ENCODE data around the gene DERL3.

Gene DERL3

DNA sequence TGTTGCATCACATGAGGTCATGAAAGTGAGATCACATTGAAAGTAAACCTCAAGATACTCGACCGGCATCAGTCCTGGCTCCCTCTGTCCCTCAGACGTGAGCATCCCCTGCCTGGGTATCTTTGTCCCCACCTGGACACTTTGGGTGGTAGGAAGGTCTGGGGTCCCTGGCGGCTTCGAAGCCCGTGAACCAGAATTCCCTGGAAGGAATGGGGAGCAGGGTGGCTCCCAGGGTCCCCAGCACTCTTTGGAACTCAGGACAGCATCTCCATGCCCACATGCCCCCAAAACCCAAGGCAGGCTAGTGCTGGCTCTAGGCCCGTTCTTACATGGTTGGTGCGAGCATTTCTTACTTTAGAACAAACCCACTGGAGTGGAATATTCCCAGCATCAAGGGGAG lies 7.5 kb downstream of the DERL3 start:
- no peak for DNase-seq (ENCODE audit: low read depth)

DNA sequence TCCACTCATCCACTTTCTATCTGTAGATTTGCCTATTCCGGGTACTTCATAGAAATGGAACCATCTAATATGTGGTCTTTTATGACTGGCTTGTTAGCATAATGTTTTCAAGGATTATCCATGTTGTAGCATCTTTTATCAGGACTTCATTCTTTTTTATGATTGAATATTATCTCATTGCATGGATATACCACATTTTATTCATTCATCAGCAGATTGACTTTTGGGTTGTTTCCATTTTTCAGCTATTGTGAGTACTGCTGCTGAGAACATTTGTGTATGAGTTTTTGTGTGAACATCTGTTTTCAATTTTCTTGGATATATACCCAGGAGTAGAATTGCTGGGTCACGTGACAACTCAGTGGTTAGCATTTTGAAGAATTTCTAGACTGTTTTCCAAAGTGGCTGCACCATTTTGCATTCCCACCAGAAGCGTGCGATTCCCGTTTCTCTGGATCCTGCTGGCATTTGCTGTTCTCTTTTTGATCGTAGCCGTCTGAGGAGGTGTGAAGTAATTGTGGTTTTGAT lies 8.9 kb downstream of the DERL3 start:
- no peak for DNase-seq (ENCODE audit: low read depth)

DNA sequence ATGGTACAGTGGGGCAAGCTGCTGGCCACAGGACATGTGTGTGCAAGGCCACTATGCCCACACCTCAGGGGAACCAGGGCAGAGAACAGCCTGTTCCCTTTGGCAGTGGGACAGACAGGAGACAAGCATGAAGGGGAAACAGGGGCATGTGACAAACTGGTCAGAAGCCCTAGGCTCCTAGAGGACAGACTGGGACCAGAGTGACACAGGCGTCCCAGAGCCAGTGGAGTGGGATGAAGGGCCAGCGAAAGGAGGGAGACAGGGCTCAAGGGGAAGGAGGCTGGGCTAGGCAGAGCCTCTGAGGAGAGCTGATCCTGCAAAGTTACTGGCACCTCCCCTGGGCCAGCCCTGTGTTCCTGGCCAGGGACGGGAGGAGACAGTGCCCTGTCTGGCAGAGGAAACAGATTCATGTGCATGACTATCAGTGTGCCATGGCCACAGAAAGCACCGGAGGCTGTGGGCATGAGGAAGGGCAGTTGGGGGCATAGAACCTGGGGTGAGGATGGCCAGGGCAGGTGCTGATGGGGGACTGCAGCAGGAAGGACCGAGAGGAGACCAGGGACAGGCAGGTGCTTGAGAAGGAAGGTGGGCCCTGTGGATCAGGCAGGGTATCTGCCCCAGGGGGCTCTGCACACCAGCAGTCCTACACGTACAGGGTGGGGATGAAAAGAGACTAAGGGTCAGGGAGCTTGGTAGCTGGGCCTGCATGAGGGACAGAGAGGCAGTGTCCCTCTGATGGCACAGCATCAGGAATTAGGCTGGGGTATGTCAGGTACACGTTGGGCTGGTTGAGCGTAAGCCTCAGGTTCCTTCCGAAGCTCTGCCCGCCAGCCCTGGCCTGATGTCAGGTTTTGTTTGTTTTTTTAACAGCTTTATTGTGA lies 9.8 kb downstream of the DERL3 start:
- DNase-seq (ENCODE audit: low read depth), result no peak

DNA sequence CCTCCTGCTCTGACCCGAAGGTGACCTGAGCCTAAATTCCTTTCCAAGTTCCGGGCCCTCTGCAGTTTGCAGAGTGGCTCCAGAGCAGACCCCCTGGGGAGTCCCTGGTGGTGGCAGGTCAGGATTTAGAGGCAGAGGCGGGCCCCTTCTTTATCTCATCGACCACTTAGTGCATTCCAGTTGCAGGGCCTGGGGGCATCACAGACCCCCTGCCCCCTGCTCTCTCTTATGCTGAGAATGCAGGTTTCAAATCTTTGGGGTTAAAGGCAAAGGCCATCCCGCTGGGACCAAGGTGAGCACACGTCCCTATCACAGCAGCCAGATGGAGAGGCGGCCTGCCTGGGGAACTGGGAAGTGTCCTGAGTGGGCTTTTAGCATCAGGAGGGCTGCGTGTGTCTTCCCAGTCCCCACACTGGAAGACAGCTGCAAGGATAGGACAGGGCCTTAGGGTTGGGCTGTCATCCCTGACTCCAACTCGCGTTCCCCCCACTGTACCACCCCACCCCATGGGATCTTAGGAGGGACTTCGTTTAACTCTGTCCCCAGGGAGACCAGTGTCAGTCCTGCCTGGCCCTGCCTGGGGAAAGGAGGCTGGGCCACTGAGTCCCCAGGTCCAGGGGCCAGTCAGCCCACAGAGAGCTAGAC lies 11.3 kb downstream of the DERL3 start:
- DNase-seq (ENCODE audit: low read depth), result no peak

DNA sequence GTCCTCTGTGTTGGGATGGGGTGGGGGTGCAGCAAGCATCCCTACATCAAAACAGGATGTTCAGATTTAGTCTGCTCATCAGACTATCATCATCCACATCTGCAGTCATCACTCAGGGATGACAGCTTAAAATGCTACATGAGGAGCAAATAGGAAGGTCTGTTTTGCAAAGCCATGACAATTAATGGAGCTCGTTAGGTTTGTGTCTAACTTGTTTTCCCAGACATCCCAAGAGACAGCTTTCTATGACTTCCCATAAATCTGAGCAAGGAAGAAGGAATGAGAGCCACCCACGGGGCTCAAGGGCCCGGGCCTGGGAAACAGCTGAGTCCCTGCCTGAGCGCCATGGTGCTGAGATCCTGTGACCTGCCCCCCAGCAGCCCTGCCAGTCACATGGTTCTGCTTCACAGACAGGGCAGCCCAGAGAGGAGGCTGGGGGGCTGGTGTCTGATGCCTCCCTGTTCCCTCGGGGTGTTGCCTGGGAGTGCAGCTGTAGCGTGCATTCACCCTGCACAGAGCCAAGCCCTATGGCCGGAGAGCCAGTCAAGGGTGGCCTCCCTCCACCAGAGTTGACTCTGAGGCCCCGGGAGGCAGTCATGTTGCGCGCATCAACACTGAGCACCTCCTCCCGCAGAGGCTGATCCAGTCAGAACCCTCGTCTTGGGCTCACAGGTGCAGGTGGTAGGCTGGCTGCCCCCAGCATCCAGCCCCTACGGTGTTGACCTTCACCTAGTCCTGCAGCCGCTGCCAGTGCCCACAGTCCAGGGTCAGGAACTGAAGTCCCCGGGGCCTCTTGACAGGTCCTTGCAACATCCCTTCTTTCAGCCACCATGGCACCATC lies 12.1 kb downstream of the DERL3 start:
- DNase-seq (ENCODE audit: low read depth), result no peak

DNA sequence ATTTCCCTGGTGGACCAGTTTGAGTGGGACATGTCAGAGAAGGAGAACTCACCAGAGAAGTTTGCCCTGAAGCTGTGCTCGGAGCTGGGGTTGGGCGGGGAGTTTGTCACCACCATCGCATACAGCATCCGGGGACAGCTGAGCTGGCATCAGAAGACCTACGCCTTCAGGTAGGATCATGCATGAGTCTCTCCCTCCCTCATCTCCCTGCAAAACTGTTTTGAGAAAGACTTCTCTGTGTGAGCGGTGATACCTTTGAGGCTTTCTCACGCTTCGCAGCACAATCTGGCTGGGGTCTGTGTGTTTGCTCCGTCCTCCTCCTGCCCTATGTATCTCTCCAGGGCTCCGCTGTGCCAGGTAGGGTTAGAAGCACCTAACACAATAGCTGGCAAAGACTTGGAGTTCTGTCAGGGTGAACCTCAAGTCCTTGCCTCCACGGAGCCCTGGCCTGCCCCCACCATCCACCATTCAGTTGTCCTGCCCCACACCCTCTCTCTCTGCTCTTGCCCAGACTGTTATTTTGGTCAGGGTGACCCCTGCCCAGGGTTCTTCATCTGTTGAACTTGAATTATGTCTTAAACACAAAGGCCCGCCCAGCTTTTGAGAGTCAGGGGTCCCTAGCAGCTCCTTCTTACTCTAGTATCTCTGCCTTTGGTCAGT lies 13.4 kb downstream of the DERL3 start:
- no peak for DNase-seq (ENCODE audit: low read depth)

DNA sequence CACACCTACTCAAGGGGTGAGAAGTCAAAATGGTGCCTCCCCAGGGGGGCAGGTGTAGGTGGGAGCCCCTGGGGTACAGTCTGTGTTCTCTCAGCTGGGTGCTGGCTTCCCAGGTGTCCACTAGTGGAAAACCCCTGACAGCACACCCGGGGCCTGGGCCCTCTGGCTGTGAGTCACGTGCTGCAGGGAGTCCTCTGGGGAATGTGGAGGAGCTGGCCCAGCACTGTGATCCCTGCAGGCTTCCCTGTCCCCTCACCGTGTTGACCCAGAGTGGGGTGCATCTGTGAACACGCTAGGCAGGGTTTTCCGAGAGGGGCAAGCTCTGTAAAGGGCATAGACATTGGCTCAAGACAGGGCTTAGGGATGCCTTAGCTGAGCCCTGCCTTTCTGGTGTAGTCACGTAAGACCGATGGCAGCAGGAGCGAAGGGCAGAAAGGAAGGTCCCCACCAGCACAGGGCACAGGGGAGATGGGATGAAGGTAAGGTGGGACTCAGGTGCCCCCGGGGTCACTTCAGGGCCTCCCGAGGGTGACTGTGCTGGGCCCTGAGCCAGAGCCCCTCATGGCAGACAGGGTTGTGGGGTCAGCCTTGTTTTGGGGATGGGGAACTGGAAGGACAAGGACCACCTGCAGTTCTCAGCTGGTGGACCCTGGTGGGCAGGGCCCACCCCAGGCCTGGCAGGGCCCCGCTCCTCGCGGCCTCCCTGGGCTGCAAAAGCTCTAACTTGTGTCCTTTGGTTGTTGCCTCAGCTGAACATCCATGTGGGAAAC lies 14.1 kb downstream of the DERL3 start:
- DNase-seq (ENCODE audit: low read depth), result no peak

DNA sequence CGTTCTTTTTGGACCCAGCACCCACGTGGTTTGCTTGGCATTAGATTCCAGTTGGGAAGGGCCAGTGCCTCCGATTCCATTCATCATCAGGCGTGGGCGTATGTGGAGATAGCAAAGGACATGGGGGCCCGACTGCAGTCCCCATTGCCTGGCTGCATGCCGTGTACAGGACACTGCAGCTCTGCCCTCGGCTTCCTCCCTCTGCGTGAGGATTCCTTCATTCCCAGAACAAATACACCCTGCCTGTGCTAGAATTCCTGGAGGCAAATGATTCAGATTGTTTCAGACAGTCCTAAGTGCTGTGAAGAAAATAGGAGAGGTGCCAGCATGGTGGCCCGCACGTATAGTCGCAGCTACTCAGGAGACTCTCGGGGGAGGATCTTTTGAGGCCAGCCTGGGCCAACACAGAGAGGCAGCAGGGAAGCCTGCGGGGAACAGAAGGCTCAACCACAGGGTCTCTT lies 15.4 kb downstream of the DERL3 start:
- DNase-seq (ENCODE audit: low read depth), result no peak

DNA sequence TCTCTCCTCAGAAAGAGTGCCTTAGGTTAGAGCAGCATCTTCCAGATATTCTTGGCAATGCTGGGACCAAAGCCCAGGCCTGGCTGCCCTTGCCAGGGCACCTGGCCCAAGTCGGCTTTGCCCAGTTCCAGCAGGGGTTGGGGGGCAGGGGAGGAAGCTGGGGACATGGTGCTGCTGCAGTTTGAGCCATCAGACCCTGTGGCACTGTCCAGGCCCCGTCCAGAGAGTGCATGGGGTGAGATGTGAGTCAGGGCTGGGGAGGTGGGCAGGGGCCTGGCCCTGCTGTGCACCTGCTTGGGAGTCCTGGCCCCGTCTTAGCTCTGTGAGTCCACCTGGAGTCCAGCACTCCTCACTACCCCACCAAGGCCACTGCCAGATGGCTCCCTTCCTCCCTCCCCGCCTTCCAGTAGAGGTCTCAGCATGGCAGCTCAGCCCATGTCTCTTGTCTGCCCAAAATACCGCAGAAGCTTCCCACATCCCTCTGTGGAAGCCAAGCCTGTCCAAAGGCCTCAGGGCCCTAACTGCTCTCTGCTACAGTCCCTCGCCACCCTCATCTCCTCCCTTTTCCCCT lies 16.6 kb downstream of the DERL3 start:
- DNase-seq (ENCODE audit: low read depth), result no peak

DNA sequence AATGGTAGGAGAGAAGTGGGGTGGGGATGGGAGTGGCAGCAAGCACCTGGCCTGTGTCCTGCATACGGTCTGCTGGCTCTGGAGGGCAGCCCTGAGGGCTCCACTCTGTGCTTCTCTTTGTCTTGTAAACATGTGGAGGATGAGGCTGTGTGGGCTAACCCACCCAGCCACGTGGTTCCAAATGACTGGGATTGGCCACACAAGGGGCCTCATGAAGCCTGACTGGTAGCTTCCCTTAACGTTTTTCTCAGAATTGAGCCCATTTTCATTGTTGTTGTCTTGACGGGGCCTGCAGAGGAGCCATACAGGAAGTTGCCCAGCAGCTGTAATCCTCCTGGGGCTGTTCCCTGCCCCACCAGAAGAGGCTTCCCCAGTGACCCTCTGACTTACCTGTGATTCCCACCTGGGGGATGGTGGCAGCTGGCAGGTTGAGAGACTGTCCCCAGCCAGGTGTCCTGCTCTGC lies 18.0 kb downstream of the DERL3 start:
- DNase-seq (ENCODE audit: low read depth), result no peak

DNA sequence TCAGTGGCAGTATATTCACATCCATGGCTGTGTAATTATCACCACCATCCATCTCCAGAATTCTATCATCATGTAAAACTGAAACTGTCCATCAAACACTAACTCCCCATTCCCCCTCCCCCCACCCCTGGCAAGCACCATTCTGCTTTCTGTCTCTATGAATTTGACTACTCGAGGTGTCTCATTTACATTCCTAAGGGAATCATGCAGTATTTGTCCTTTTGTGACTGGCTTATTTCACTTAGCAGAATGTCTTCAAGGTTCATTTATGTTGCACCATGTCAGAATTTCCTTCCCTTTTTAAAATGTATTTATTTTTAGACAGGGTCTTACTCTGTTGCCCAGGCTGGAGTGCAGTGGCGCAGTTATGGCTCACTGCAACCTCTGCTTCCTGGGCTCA lies 20.3 kb downstream of the DERL3 start:
- no peak for DNase-seq (ENCODE audit: low read depth)

DNA sequence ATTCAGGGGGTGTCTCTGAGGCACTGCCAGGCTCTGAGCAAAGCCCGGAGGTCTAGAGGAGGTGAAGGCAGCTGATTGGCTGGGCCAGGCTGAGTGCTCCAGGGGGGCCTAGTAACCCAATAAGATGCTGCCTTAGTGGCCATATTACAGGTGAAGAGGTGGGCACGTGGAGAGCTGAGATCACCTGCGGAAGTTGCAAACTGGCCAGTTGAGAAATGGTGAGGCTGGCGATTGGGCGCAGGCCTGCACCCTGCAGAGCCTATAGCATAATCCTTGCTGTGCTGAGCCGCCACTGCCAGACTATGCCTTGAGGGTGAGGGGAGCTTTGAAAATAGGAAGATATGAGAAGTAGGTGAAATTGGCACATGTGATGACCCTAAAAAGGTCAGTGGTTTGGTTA lies 21.7 kb downstream of the DERL3 start:
- no peak for DNase-seq (ENCODE audit: low read depth)

DNA sequence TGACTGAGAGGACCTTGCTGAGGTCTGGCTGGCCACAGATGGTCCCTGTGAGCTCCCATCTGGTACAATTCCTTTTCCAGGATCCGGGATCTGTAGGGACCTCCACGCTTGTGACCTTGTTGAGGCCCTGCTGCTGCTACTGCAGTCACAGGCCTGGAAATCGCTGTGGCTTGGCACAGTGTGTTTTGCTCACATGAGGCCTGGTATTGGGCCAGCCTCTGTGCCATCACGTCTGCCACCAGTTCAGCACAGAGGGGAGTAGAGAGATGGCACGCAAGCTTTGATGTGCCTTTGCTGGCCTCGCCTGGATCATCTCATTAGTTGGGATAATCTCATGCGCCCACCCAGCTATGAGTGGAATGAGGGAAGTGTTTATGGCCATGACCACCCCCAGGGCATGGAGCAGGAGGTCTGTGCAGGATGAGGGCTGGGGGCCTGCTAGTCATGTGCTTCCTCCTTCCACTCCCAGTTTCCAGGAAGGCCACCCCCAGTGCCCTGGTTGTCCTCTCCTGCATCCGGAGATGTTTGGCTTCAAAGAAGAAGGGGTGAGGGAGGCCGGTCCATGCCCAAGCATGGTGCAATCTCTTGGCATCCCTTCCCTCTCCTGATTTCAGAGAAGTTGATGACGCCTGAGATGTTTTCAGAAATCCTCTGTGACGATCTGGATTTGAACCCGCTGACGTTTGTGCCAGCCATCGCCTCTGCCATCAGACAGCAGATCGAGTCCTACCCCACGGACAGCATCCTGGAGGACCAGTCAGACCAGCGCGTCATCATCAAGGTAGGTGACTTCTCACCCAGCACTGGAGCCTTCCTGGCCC lies 22.4 kb downstream of the DERL3 start:
- no peak for DNase-seq (ENCODE audit: low read depth)

DNA sequence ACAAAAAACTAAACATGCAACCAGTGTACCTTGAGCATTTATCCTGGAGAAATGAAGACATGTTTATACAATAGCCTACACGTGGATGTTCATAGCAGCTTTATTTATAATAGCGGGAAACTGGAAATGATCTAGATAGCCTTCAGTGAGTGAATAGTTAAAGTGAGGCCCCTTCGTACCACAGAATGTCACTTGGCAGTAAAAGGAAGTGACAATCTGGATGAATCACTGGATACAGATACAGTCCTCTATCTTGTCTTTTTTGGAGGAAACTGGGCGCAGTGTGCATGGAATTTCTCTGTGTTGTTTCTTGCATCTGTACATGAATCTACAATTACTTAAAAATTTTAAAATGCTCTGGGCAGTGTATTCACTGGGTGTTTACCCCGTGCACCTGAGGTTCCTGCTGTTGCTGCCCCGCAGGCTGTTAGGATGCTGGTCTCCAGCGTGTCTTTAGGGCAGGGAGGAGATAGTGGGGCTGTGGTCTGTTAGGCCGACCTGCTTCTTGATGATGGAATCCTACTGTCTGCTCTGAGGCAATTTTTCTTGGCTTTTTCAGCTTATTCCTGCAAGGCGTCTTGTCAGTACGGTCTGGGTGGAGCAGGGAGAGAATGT lies 23.2 kb downstream of the DERL3 start:
- DNase-seq (ENCODE audit: low read depth), result no peak

DNA sequence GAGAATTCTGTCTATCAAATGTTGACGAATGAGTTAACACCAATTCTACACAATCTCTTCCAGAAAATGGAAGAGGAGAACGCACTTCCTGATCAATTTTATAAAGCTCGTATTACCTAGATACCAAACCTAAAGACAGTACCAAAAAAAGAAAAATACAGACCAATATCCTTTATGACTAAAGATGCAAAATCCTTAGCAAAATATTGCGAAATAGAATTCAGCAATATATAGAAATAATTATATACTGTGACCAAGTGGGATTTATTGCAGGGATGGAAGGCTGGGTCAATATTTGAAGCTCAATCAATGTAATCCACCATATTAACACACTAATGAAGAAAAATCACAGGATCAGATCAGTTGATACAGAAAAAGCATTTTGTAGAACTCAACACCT lies 26.4 kb downstream of the DERL3 start:
- no peak for DNase-seq (ENCODE audit: low read depth)

DNA sequence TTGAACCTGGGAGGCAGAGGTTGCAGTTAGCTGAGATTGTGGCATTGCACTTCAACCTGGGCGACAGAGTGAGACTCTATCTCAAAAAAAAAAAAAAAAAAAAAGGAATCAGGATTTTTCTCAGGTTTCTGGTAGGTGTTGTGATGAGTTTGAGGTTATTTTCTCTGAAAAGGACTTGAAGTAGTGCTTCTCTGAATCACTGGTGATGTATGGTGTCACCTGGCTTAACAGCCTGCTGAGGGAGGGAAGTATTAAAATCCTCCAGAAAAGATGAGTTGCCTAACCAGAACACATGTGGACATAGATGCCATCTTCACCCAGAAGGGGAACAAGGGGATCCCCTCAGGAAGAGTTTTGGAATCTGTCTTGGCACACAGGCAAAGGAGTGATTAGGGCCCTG lies 32.0 kb downstream of the DERL3 start:
- no peak for DNase-seq (ENCODE audit: low read depth)

DNA sequence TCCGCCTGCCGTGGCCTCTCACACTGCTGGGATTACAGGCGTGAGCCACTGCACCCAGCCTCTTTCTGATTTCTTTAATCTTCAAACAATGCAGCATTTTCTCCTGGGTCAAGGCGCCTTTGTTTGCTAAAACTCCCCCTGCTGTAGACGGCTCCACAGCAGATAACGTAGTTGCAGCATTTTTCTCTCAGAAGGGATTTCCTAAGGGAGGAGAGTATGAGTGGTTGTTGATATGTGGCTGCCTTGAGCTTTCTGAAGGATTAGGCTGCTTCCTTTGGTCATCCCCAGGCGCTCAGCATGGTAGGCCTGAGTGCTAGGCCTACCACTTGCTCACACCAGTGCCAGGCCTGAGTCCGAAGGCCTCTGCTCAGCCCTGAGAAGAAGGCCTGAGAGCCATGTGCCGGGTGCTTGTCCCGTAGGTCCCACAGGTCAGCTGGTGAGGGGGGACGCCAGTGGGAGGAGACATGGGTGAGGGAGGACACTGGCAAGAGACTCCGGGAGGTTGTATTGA lies 34.0 kb downstream of the DERL3 start:
- no peak for DNase-seq (ENCODE audit: low read depth)

DNA sequence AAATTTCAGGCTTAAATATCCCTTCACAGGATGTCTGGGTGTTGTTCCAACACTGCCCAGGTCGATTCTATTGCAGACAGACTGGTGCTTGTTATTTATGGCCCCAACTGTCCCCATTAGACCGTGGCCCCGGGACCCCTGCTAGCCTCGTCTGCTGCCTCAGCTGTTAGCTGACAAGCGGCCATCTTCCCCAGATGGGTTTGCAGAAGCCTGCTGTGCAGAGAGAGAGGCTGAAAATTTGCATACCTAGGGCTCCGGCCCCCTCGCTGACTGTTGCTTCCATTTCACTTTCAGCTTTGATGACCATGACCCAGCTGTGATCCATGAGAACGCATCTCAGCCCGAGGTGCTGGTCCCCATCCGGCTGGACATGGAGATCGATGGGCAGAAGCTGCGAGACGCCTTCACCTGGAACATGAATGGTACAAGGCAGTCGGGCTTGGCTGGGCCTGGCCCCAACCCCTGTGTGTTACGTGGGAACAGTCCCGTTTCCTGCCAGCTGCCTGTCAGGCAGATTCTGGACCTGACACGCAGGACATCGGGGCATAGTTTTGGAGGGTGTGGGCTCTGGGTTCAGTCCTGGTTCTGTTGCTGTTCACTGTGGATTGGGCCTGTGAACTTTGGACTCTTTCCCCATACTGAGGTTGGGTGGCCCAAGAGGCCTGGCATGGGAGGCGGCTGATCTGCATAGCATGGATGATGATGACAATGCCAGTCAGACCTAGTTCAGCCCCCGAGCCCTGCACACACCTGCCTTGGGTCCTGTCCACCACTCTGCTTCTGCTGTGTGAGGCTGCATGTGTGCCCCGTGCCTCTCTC lies 35.6 kb downstream of the DERL3 start:
- no peak for DNase-seq (ENCODE audit: low read depth)

Data from stimulated activated CD8-positive, alpha-beta memory T cell treated with anti-CD3 and anti-CD28 coated beads, Interleukin-4, amount 100 ng/mL, for 24 hours (primary cell).